LoVo (cell line): Measurements from ENCODE around the gene AHCYL2.
A peak's percentile ranks its signal among the peaks of the same experiment; 100 is the strongest.
"Not testable (repeated sequence)": the region's sequence is repeated elsewhere in the genome, so short reads cannot be mapped to it uniquely, and the experiment has no call there.

ENCODE experiments used
- DNase-seq: peaks from one replicate; pipeline ENCODE4 v3.0.0-alpha.2; 2016; ENCODE audit warnings: low spot score

The AHCYL2 gene

GRCh38 chr7:129244220-129244619 is 19.4 kb downstream of the AHCYL2 start:
- no peak for DNase-seq

- DNase-seq: no peak
Observed at GRCh38 chr7:129245533-129245932, 20.7 kb downstream of the AHCYL2 start.

- DNase-seq: no peak
Observed at GRCh38 chr7:129247087-129247486, 22.3 kb downstream of the AHCYL2 start.

- DNase-seq: no peak
Observed at GRCh38 chr7:129252128-129252527, 27.3 kb downstream of the AHCYL2 start.

GRCh38 chr7:129252603-129253002 is 27.8 kb downstream of the AHCYL2 start:
- not testable (repeated sequence) for DNase-seq

- no peak for DNase-seq
Observed at GRCh38 chr7:129255800-129256199, 31.0 kb downstream of the AHCYL2 start.

- no peak for DNase-seq
Observed at GRCh38 chr7:129256221-129256620, 31.4 kb downstream of the AHCYL2 start.

- no peak for DNase-seq
Observed at GRCh38 chr7:129257168-129257567, 32.3 kb downstream of the AHCYL2 start.

- no peak for DNase-seq
Observed at GRCh38 chr7:129258649-129259389, 34.0 kb downstream of the AHCYL2 start.

- DNase-seq: no peak
Observed at GRCh38 chr7:129262324-129262723, 37.5 kb downstream of the AHCYL2 start.

GRCh38 chr7:129263168-129263567 is 38.3 kb downstream of the AHCYL2 start:
- no peak for DNase-seq

GRCh38 chr7:129264534-129264933 is 39.7 kb downstream of the AHCYL2 start:
- DNase-seq: no peak

- no peak for DNase-seq
Observed at GRCh38 chr7:129265328-129265727, 40.5 kb downstream of the AHCYL2 start.

GRCh38 chr7:129266181-129266580 is 41.4 kb downstream of the AHCYL2 start:
- peak; percentile 25 for DNase-seq

GRCh38 chr7:129270077-129270476 is 45.2 kb downstream of the AHCYL2 start:
- DNase-seq: no peak

GRCh38 chr7:129271500-129272355 is 46.9 kb downstream of the AHCYL2 start:
- DNase-seq: peak; percentile 37

- no peak for DNase-seq
Observed at GRCh38 chr7:129273936-129274335, 49.1 kb downstream of the AHCYL2 start.

- no peak for DNase-seq
Observed at GRCh38 chr7:129277629-129278028, 52.8 kb downstream of the AHCYL2 start.

- DNase-seq: no peak
Observed at GRCh38 chr7:129278688-129279087, 53.9 kb downstream of the AHCYL2 start.

GRCh38 chr7:129279757-129280156 is 54.9 kb downstream of the AHCYL2 start:
- DNase-seq: no peak

- DNase-seq: no peak
Observed at GRCh38 chr7:129281163-129281562, 56.3 kb downstream of the AHCYL2 start.

- no peak for DNase-seq
Observed at GRCh38 chr7:129282865-129283264, 58.0 kb downstream of the AHCYL2 start.

- no peak for DNase-seq
Observed at GRCh38 chr7:129283936-129284335, 59.1 kb downstream of the AHCYL2 start.
